Body of pancreas (tissue), 4 donors: Measurements from ENCODE around the gene KLRD1. TPM values are rescaled to one million over a fixed set of nuclear protein-coding genes. Genes with fewer than 3 reads are reported as not detected.

Experiments
- ATAC-seq: fragments of 150-250 bp; one replicate; pipeline ENCODE4 v1.9.1; 2016
- DNase-seq, 4 donors: peaks; one replicate each; pipeline ENCODE4 v3.0.0-alpha.2; 2019
- H3K27ac ChIP-seq, 4 donors: fragments of 200-600 bp; sonication (generic); 1 replicate in 3 of 4; 2 replicates in 1 of 4; pipeline versions ENCODE4 v1.5.1 to v1.6.1; 2016 to 2019; ENCODE audit warnings: mild to moderate bottlenecking in 1 of 4, mixed read lengths in 1 of 4, moderate library complexity in 1 of 4
- H3K27me3 ChIP-seq, 2 donors: fragments of 200-600 bp; sonication (generic); one replicate each; pipeline ENCODE4 v1.6.0; 2016; ENCODE audit warnings: mild to moderate bottlenecking in 1 of 2
- H3K36me3 ChIP-seq, 2 donors: fragments of 200-600 bp; sonication (generic); replicated peaks in 1 of 2; 2 replicates each; pipeline ENCODE4 v1.5.1; 2016; ENCODE audit warnings: low read depth in 2 of 2; ENCODE audit not compliant: insufficient read depth in 1 of 2
- H3K4me1 ChIP-seq: fragments of 200-600 bp; sonication (generic); one replicate; pipeline ENCODE4 v1.6.0; 2016
- H3K4me3 ChIP-seq, 2 donors: fragments of 200-600 bp; sonication (generic); 1 replicate in 1 of 2; 2 replicates in 1 of 2; pipeline ENCODE4 v1.5.1; 2016 to 2019
- H3K9me3 ChIP-seq, 3 donors: fragments of 200-600 bp; sonication (generic); 1 replicate in 2 of 3; 2 replicates in 1 of 3; pipeline ENCODE4 v1.5.1; 2016
- CTCF ChIP-seq, 7 experiments: fragments of 450-650 bp in 4 of 7; fragments of 200-600 bp in 3 of 7; sonication (generic) in 3 of 7; IDR thresholded peaks; one replicate each; pipeline ENCODE4 v1.5.1; 2016 to 2019; ENCODE audit warnings: antibody characterized with exemption in 7 of 7
- POLR2A ChIP-seq, 3 donors: fragments of 450-650 bp; IDR thresholded peaks; one replicate each; pipeline ENCODE4 v1.6.1; 2016; ENCODE audit warnings: antibody characterized with exemption in 3 of 3, mild to moderate bottlenecking in 2 of 3
- WGBS, 2 donors: methylation state at CpG; one replicate each; pipeline ENCODE4 v1.1.5; 2017; 5-methylcytosine and 5-hydroxymethylcytosine counted together
- intact Hi-C: fragments of 100-400 bp; cut with DNase I; formaldehyde crosslinking; loops from one replicate; pipeline ENCODE4 v1.15.1; 2023
- total RNA-seq, 2 donors: library from RNA; depleted of rRNA; stranded (reverse); fragments of >200 nt; gene quantifications; one replicate each; pipeline ENCODE4 v1.1.0, GENCODE V29; 2016

Gene KLRD1
- total RNA-seq, 2 donors from 2014 or later = under 0.01 to 0.78 TPM

GRCh38 chr12:10278104-10278503, 29.6 kb upstream of the KLRD1 start:
- intact Hi-C loops = no loop called here
- DNase-seq = no peak
- H3K36me3 ChIP-seq = no peaks in the 10 kb centered on the region
- ATAC-seq = no peak
- no peaks in the 10 kb centered on the region for H3K9me3 ChIP-seq
- H3K4me3 ChIP-seq = no peak overlapping the region
- no peak overlapping the region for H3K27ac ChIP-seq
- no peaks in the 10 kb centered on the region for H3K4me1 ChIP-seq
- H3K27me3 ChIP-seq = no peaks in the 10 kb centered on the region
- TF ChIP-seq CTCF (IDR thresholded peaks at IDR 0.05) (no peak), POLR2A (IDR thresholded peaks at IDR 0.05) (no peak)
- 74 to 75% methylated on average over 2 of the region's 2 CpGs for WGBS, 2 donors

- no peaks in the 10 kb centered on the region for H3K27me3 ChIP-seq
- H3K27ac ChIP-seq = no peak overlapping the region
- H3K4me3 ChIP-seq = no peak overlapping the region
- no peak for TF ChIP-seq CTCF (IDR thresholded peaks at IDR 0.05)
- no peak for TF ChIP-seq POLR2A (IDR thresholded peaks at IDR 0.05)
- ATAC-seq (no peak), DNase-seq (no peak)
- no peaks in the 10 kb centered on the region for H3K4me1 ChIP-seq
- intact Hi-C loops = no loop called here
- H3K9me3 ChIP-seq = no peaks in the 10 kb centered on the region
- 75 to 89% methylated on average over 3 of the region's 3 CpGs for WGBS, 2 donors
- H3K36me3 ChIP-seq = no peaks in the 10 kb centered on the region
Measured at GRCh38 chr12:10279937-10280336, 27.7 kb upstream of the KLRD1 start.

GRCh38 chr12:10283027-10283426, 24.6 kb upstream of the KLRD1 start:
- intact Hi-C loops = no loop called here
- no peaks in the 10 kb centered on the region for H3K4me1 ChIP-seq
- ATAC-seq (no peak), DNase-seq (no peak)
- no peak overlapping the region for H3K27ac ChIP-seq
- no peaks in the 10 kb centered on the region for H3K27me3 ChIP-seq
- no peak overlapping the region for H3K4me3 ChIP-seq
- 30 to 32% methylated on average over 4 of the region's 4 CpGs for WGBS, 2 donors
- H3K36me3 ChIP-seq = no peaks in the 10 kb centered on the region
- TF ChIP-seq POLR2A (IDR thresholded peaks at IDR 0.05) = no peak
- no peak for TF ChIP-seq CTCF (IDR thresholded peaks at IDR 0.05)
- H3K9me3 ChIP-seq = no peaks in the 10 kb centered on the region

GRCh38 chr12:10285919-10286318, 21.8 kb upstream of the KLRD1 start:
- no peak overlapping the region for H3K27ac ChIP-seq
- no peaks in the 10 kb centered on the region for H3K4me1 ChIP-seq
- no peak overlapping the region for H3K4me3 ChIP-seq
- H3K9me3 ChIP-seq = no peaks in the 10 kb centered on the region
- DNase-seq (peak in 1 of 4 donors; percentile 3), ATAC-seq (no peak)
- 56% methylated on average over 6 of the region's 6 CpGs for WGBS, 2 donors
- intact Hi-C loops = no loop called here
- H3K36me3 ChIP-seq = no peaks in the 10 kb centered on the region
- no peak for TF ChIP-seq POLR2A (IDR thresholded peaks at IDR 0.05)
- no peak for TF ChIP-seq CTCF (IDR thresholded peaks at IDR 0.05)
- no peaks in the 10 kb centered on the region for H3K27me3 ChIP-seq

- H3K4me3 ChIP-seq = no peak overlapping the region
- no peaks in the 10 kb centered on the region for H3K4me1 ChIP-seq
- WGBS, 2 donors = 72 to 76% methylated on average over 6 of the region's 6 CpGs
- H3K36me3 ChIP-seq = no peaks in the 10 kb centered on the region
- intact Hi-C loops = no loop called here
- no peak overlapping the region for H3K27ac ChIP-seq
- DNase-seq = no peak
- no peak for ATAC-seq
- no peak for TF ChIP-seq POLR2A (IDR thresholded peaks at IDR 0.05)
- no peak for TF ChIP-seq CTCF (IDR thresholded peaks at IDR 0.05)
- no peaks in the 10 kb centered on the region for H3K9me3 ChIP-seq
- no peaks in the 10 kb centered on the region for H3K27me3 ChIP-seq
Measured at GRCh38 chr12:10289005-10289754, 18.5 kb upstream of the KLRD1 start.
